SKM-1 (cell line): Measurements from ENCODE around the gene MICAL2.
A peak's percentile ranks its signal among the peaks of the same experiment; 100 is the strongest.

Experiments used
- DNase-seq: peaks from one replicate; lab custom pipeline; 2025; ENCODE audit not compliant: unreplicated experiment; lab: John Stamatoyannopoulos, UW

Gene MICAL2

DNA sequence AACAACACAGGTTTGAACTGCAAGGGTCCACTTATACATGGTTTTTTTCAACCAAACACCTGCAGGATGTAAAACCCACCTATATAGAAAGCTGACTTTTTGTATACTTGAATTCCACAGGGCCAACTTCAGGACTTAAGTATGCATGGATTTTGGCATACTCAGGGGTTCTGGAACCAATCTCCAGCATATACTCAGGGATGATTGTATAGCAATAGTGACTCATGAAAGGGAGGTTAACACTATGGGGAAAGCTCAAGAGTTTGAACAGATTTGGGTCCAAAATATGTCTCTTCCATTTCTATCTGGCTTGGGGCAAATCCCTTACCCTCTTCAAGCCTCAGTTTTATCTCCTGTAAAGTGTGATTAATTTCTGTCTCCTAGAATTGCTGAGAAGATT, 94.9 kb downstream of the MICAL2 start:
- DNase-seq = no peak

DNA sequence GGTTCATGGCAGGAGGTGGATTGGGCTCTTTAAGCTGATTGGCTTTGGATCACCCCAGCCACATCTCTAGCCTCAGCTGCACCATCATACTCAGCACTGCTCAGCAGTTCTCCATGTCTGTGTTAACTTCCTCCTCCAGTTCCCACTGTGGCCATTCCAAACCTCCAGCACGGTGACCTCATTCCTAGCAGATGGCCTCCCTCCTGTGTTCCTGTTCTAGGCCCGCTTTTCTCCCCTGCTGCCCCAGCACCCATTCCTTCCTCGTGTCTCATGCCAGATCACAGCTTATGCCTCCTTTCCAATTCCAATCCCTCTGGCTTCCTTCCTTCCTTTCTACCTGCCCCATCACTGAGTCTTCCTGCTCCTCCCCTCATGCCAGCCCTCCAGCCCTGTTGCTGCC, 96.1 kb downstream of the MICAL2 start:
- DNase-seq = no peak

DNA sequence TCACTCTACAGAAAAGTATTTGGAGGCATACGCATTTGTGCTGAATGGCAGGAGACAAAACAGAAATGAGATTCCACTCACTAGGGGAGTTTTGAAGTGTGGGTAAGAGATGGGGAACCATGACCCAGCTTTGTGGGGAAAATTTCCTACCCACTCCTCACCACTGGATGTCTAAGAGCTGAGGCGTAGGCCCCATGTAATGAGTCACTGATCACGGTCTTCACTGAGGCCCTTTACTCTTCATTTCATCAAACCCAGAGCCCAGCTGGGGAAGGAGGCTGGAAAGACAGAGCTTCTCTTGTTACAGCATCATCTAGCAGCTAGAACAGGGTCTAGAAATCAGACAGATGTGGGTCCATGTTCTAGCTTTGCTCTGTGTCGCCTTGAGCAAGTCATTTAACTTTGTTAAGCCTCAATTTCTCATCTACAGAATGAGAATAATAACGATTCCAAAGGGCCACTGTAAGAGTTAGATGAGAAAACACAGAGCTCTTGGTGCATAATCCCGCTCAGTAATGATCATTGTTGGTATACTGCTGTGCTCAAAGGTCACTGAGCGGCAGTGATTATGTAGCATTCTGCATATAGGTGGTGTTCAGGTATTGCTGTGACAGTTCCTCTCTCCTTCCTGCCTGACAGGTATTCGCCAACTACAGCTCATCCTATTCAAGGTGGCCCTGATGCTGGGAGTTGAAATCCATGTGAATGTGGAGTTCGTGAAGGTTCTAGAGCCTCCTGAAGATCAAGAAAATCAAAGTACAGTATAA, 97.2 kb downstream of the MICAL2 start:
- no peak for DNase-seq

DNA sequence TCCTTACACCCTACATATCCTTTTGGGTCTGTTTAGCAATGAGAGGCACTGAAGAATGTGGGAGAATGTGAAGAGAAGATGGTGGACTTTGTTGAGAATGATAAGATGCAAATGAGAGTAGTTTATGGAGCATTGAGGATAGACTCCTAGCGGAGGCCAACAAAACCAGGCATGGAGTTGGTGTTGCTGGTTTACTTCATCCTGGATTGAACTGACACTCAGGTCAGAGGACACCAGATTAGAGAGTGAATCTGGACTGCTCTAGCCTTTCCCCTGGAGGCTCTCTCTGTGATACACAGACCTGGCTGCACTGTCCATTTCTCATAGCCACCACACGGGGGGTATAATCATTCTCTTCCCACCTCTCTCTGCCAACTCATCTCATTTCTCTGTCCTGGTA, 98.7 kb downstream of the MICAL2 start:
- no peak for DNase-seq

DNA sequence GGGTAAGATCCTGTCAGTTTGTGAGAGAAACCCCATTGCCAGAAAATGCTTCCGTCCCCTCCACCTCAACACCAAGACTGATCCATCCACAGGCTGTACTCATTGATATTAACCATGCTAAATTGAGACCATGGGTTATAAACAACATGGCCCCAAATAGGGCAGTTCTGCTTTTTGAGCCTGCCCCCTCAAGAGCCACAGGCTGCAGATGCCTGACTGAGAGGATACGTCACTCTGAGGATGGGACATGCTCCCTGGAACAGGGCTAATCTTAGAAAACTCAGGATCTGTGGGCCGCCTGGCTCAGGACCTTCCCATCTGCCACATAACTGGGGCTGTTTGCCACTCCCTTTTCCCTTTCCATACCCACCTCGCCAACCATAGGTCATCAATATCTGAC, 99.8 kb downstream of the MICAL2 start:
- DNase-seq = no peak

DNA sequence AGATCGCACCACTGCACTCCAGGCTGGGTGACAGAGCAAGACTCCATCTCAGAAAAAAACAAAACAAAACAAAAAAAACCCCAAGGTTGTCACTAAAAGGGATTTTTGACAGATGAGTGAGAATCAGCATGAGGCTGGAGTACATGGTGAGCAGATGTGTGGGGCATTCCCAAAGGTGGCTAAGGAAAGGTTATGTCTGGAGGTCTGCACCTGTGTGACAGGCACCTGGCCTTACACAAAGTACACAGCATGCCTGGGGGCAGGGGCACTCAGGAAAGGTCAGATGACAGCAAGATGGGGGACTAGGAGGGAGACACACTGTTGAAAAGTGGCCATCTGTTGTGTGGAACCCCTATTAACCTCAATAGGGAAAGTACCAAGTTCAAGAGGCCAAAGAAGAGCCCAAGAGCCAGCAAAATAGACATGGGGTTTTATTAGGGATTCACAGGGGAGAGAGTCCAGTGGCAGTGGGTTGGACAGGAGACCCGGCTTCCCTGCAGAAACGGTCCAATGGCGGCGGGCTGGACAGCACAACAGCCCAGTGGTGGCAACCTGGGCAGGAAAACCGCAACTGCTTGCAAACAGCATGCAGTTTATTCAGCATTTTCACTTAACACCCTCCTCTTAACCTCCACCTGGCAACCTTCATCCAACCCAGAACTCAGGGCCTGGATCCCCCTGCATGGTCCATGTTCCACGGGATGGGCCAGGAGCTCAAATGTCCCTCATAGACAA, 101.1 kb downstream of the MICAL2 start:
- no peak for DNase-seq

DNA sequence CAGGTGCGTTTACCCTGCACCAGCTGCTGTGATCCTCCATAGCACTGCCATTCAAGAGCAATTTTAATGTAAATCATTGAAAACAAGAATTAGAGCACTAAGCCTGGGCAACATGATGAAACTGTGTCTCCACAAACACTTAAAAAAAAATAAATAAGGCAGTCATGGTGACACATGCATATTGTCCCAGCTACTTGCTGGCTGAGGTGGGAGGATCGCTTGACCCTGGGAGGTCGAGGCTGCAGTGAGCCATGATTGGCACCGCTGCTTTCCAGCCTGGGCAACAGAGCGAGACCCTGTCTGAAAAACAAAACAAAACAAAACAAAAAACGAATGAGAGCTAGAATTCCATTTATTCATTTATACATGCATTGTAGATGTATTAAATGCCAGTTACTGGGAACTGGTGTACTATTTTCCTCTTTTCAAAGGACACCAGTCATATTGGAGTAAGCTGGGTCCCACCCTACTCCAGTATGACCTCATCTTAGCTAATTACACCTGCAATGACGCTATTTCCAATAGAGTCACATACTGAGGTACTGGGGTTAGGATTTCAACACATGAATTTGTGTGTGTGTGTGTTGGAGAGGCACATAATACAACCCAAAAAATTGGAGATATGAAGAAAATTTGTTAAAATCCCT, 101.9 kb downstream of the MICAL2 start:
- no peak for DNase-seq

DNA sequence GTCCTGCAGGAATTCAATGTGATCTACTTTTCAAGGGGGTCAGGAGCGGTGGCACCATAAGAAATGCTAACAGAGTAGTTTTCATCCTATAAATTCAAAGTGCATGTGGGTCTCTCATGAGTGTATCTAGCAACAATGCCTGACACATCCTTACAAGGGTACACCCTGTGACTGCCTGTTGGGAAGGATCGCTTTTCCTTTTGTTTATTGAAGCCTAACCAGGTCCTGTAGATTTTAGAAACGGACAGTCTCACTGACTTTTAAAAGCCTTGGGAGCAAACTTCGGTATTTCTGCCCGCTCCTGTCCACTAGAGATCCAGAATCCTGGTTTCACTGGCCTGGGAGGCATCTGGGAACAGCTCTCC, 102.4 kb downstream of the MICAL2 start:
- no peak for DNase-seq

DNA sequence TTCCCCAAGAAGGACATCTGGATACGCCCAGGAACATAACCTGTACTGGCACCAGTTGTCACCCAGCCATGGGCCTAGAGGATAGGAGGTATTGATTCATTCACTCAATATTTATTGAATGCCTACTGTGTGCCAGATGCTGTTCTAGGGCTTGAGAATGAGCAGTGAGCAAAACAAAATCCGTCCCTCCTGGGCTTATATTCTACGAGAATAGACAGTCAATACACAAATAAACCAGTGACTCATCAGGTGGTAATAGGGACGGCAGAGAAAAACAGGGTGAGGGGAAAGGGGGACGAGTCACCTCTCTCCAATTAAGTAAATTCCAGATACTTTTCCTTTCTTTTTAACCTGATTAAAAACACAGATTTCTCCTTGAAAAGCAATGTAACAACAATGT, 103.5 kb downstream of the MICAL2 start:
- no peak for DNase-seq

DNA sequence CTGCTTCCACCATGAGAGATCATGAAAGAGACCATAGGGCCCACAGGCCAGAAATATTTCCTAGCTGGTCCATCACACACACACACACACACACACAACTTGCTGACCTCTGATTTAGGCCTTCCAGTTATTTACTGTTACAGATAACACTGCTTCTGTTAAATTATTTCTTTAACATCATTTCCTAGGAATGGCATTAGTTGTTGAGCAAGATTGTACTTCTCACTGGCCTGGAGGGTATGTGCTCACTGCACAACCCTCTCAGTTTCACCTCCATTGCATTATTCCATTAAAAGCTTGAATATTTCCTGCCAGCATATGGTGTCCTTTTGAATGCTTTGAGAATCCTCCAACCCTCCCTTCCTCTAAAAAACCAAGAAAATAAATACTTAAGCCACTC, 104.4 kb downstream of the MICAL2 start:
- no peak for DNase-seq

DNA sequence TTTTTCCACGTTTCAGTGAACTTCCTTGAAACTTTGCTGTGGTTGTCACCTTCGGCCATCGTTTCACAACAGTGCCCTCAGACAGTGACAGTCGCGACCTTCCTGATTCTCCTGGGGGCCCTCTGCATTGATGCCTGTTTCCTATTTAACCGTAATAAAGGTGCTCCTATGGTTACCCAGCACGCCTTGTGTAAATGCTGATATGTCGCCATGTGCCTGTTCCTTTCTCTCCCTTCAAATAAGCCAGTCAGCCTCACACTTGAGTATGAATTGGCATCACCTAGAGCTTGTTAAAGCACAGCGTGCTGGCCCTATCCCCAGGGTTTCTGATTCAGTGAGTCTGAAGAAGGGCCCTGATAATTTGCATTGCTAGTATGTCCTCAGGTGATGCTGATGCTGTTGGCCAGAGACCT, 104.8 kb downstream of the MICAL2 start:
- DNase-seq = peak; percentile 33

DNA sequence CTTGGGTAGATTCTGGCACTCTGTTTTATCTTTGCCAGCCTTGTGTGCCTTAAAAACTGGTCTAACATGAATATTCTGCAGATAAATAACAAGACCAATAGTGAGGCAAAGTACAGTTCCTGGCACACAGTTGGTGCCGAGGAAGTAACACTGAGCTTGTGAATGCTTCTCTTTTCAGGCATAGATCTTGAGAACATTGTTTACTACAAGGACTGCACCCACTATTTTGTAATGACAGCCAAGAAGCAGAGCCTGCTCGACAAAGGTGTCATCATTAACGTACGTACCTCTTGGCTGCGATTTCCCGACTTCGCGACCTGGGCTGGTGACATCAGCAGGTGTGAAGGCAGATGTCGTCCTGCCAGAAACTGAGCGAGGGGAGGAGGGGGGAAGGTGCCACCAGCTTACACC, 105.7 kb downstream of the MICAL2 start:
- no peak for DNase-seq

DNA sequence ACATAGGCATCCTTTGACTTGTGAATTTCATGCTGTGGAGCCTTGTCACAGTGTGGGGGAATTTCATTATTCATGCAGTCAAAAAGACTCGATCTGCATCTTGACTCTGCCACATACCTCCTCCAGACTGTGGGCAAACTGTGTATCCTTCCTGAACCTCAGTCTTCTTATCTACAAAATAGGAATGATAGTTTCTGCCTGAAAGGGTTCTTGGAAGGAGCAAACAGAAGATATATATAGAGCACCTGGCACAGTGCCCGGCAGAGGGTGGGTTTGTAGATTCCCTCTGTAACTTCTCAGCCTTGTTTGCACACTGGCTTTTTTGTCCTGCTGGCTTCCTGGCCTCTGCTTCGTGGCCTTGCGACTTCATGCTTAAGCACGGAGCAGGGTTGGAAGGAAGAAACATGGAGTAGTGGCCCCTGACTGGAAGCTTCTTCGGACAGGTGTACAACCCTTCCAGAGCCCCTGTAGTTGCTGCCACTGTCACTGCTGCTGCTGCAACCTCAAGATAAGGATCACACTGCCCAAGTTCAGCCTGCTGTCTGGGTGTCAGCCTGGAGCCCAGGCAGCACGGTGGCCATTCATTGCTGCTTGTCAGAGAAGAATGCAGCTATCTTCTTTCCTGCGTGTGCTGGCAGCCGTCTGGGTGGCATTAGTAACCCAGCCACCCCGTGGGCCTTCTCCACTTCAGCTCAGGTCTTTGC, 106.4 kb downstream of the MICAL2 start:
- no peak for DNase-seq

DNA sequence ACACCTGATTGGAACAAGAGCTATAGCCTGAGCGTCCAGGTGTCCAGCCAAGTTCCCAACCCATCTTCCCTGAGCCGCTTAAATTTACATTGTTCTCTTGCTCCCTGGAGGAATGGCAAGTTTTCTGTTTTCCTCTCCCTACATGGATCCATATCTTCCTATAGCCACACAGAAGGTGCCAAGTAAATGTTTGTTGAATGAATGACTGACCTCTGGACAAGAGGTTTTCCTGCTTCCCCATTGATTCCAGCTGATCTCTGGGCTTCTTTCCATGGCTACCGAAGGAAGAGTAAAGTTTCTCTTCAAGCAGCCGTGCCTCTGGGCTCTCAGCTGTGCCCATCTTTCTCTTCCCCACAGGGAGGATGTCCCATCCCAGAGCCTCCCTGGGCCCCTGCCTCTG, 107.5 kb downstream of the MICAL2 start:
- no peak for DNase-seq

DNA sequence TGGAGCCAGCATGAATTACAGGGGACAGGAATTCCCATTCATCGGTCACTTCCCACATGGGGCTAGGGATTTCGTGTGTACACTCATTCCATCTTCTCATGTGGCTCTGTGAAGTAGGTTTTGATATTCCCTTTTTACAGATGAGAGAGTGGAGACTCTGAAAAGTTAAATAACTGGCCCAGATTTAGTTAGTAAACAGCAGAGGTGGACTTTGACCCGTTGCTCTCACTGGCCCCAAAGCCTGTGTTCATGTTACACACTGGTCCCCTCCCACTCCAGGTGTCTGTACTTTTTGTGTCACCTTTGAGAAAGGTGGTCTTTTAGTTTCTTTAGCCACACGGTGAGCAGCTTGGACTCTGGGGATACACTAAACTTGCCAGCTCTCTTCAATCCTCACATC, 108.5 kb downstream of the MICAL2 start:
- no peak for DNase-seq

DNA sequence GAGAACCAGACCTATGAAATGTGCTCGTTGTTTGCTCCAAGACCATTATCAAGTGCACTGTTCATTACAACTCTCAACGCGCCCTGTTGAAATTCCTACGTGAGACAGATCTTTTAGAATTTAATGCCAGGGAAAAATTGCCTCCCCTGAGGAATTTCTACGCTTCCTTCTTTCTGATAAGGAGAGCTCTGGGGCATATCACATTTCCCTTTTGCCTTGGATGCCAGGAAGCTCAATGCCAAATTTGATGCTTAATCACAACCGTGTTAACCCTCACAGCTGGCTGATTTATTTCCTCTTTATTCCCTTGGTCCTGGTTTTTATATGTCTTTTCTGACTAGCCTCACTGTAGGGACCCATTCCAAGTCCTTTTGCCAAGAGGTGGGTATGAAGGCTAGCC, 109.4 kb downstream of the MICAL2 start:
- no peak for DNase-seq

DNA sequence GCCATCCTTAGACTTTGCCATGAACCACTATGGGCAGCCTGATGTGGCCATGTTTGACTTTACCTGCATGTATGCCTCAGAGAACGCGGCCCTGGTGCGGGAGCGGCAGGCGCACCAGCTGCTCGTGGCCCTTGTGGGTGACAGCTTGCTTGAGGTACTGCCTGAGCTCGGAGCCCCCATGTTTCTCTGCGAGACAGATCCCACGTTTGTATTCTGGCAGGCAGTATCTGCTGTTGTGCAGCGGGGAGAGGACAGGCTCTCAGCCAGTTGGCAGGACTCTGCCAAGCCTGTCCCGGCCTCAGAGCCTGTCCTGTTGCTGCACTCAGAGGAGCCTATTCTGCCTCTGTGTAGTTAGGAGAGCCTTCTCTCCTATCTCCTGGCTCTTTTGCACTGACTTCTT, 109.9 kb downstream of the MICAL2 start:
- no peak for DNase-seq

DNA sequence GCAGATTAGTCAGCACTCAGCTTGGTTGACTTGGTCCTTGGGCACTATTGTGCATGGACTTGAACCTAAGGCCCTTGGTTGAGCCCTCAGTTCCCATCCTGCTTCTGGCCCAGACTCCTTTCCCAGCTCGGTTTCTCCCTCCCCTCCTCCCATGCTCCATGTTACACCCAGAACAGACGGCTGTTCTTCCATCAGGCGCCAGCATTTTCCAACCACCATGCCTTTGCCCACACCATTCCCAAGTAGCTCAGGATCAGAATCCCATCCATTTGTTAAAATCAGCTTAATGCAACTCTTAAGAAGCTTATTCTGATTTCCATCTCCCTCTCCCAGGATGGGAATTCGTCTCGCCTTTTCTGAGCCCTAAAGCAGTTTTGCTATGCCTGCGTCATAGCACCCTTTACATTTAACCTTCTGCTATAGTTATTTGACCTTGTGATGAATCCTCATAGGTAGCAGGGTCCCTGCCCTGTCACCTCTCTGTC, 110.7 kb downstream of the MICAL2 start:
- no peak for DNase-seq

DNA sequence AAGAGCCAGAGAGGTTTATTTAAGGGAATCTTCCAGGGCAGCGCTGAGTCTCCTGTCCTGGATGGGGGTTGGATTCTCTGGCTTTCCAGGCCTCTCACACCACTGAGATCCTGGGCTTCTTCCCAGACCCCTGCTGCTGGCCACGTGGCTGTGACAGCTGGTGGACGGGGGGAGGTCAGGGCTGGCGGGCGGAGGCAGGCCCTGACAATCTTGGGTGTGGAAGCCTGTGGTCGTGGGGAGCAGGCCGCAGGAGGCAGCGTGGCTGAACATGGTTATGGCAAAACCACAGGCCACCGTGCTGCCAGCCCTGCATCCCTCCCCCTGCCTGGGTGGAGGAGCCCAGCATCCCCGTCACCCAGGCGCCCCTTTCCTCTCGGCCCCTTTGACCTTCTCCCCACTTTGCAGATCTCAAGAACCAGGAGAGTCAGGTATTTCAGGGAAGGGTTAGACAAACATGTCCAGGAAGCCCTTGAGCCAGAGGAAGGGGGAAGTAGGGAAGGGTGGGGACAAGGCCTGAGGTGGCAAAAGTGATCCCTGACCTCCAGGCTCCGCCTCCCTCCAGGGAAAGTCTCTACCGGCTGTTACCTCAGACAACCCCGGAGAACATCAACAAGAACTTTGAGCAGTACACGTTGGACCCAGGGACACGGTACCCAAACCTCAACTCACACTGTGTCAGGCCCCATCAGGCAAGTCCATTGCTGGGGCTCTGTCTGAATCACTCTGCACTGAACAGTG, 111.8 kb downstream of the MICAL2 start:
- DNase-seq = no peak

DNA sequence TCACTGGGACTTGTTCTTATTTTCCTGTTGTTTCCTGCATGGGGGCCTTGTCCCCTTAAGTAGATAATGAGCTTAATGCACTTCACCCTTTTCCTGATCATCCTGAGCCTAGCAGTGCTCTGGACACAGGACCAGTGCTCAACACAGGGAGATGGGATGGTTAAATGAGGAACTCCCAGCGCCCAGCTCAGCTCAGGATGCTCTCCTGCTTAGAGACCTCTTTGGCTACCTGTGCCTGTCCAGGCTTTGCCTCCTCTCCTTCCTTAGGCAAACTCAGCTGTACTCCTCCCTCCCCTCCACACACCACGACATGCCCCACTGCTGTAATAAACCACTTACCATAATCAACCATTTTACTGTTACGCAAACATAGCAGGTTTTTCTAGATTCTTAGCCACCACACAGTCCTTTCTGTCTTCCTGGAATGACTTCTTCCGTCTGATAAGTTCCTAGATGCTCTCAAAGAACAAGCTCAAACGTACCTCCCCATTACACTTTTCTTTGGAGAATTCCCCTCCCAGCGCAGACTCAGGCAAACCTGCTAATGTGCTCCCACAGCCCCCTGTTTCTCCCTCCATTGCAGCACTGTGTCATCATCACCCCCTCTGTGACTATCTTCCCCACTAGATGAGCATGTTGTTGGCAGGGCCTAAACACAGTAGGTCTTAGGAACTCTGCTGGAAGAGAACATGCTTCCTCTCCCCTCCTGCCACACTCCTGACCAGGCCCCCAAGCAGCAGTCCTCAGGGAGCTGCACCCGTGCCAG, 113.6 kb downstream of the MICAL2 start:
- no peak for DNase-seq
